Measurements from ENCODE around the gene MAN1A2.
A peak's percentile ranks its signal among the peaks of the same experiment; 100 is the strongest.

- no peak for TF ChIP-seq EZH2 (IDR thresholded peaks at IDR 0.05; ENCODE audit: low read length, unreplicated experiment)
- 0 out of 2 replicates have a peak, but pooled peaks have one; percentile 22 for TF ChIP-seq CTCF (conservative IDR thresholded peaks at IDR 0.05; ENCODE audit: low read depth, low read length)
Observed at GRCh38 chr1:117339866-117340700, 27.2 kb upstream of the MAN1A2 start.
